Esophagus muscularis mucosa (tissue), 4 donors: Measurements from ENCODE around the gene DNAJC4.

Experiments
- EP300 ChIP-seq: sonication (generic); formaldehyde crosslinking; IDR thresholded peaks from one replicate; pipeline ENCODE4 v1.6.1; 2017; ENCODE audit warnings: antibody characterized with exemption
- POLR2AphosphoS5 ChIP-seq, 2 donors: sonication (generic); formaldehyde crosslinking; IDR thresholded peaks; one replicate each; pipeline ENCODE4 v1.6.1; 2017; ENCODE audit warnings: antibody characterized with exemption in 2 of 2
- TF ChIP-seq, protein P1 (sequence below), 3 experiments: fragments of 200-600 bp in 2 of 3; fragments of 450-650 bp in 1 of 3; sonication (generic) in 2 of 3; IDR thresholded peaks; one replicate each; pipeline ENCODE4 v1.5.1; 2017 to 2019; ENCODE audit warnings: antibody characterized with exemption in 3 of 3, mild to moderate bottlenecking in 2 of 3, moderate library complexity in 1 of 3

DNA sequence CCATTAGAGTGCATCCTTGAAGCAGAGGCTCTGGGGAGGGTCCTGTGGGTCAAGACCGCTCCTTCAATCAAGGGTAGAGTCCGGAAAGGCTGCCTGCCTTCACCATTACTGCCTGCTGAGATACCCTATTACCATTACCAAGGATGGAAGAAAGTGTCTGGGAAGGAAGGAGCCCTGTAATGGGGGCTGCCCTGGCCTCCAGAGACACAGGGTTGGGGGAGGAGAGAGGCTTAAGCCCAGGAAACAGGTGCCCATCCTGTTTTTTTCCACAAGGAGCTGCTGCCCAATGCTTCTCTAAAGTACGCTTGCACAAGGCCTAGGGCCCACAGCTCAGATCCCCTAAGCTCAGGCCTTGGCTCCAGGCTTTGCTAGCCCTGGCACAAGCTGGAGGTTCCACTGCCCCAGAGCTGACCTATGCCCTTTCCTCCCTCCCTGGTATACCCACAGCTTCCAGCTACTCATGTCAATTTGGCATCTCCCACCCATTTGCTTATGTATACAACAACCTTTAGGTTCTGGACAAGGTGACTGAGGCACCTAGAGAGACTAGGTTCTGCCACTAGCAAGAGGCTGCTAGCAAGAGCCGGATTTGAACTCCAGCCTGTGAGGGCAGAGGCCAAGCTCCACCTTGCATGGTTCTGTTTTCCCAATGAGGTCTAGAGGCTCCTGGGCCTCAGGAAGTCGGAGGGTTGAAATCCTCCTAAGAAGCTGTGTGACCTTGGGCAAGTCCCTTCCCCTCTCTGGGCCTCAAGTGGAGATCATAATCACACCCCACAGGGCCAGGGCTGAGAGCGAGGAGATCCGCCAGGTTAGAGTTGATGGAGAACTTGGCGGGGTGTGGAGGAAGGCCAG, 19.4 kb downstream of the DNAJC4 start:
- TF ChIP-seq POLR2AphosphoS5 (IDR thresholded peaks at IDR 0.05), result no peak
- TF ChIP-seq EP300, result no peak
- TF ChIP-seq, protein P1, sequence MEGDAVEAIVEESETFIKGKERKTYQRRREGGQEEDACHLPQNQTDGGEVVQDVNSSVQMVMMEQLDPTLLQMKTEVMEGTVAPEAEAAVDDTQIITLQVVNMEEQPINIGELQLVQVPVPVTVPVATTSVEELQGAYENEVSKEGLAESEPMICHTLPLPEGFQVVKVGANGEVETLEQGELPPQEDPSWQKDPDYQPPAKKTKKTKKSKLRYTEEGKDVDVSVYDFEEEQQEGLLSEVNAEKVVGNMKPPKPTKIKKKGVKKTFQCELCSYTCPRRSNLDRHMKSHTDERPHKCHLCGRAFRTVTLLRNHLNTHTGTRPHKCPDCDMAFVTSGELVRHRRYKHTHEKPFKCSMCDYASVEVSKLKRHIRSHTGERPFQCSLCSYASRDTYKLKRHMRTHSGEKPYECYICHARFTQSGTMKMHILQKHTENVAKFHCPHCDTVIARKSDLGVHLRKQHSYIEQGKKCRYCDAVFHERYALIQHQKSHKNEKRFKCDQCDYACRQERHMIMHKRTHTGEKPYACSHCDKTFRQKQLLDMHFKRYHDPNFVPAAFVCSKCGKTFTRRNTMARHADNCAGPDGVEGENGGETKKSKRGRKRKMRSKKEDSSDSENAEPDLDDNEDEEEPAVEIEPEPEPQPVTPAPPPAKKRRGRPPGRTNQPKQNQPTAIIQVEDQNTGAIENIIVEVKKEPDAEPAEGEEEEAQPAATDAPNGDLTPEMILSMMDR (IDR thresholded peaks at IDR 0.05), result no peak
